MM.1S (cell line): ENCODE results near the gene PLEKHH3.

Experiments used
- DNase-seq: peaks from one replicate; pipeline ENCODE4 v3.0.0-alpha.2; 2015
- H2AFZ ChIP-seq: fragments of 300-600 bp; sonication (generic); 2 replicates; pipeline ENCODE4 v1.6.0; 2016; ENCODE audit warnings: antibody characterized with exemption, low read length
- H3F3A ChIP-seq: fragments of 300-600 bp; sonication (generic); 2 replicates; pipeline ENCODE4 v1.6.1; 2016; ENCODE audit warnings: mild to moderate bottlenecking, antibody characterized with exemption, low read length, moderate library complexity, mixed read lengths; ENCODE audit not compliant: insufficient read depth
- H3K27ac ChIP-seq: fragments of 300-600 bp; sonication (generic); 2 replicates; pipeline ENCODE4 v1.5.1; 2016; ENCODE audit warnings: mild to moderate bottlenecking, low read length
- H3K27me3 ChIP-seq: fragments of 300-600 bp; sonication (generic); replicated peaks from 2 replicates; pipeline ENCODE4 v1.6.0; 2016; ENCODE audit warnings: low read length; ENCODE audit not compliant: insufficient read depth
- H3K36me3 ChIP-seq: fragments of 300-600 bp; sonication (generic); replicated peaks from 2 replicates; pipeline ENCODE4 v1.6.1; 2016; ENCODE audit warnings: mild to moderate bottlenecking, low read length, mixed read lengths; ENCODE audit not compliant: insufficient read depth
- H3K4me1 ChIP-seq: fragments of 300-600 bp; sonication (generic); 2 replicates; pipeline ENCODE4 v1.6.1; 2016; ENCODE audit warnings: low read length, mixed read lengths
- H3K4me2 ChIP-seq: fragments of 300-600 bp; sonication (generic); 2 replicates; pipeline ENCODE4 v1.6.0; 2016; ENCODE audit warnings: low read depth, low read length
- H3K4me3 ChIP-seq: fragments of 300-600 bp; sonication (generic); 2 replicates; pipeline ENCODE4 v1.5.1; 2016; ENCODE audit warnings: low read length, mixed read lengths
- H3K79me2 ChIP-seq: fragments of 300-600 bp; sonication (generic); 2 replicates; pipeline ENCODE4 v1.6.1; 2016; ENCODE audit warnings: mixed run types, low read length, mixed read lengths
- H3K9ac ChIP-seq: fragments of 300-600 bp; sonication (generic); 2 replicates; pipeline ENCODE4 v1.6.1; 2016; ENCODE audit warnings: low read length, mixed read lengths
- H3K9me2 ChIP-seq: fragments of 300-600 bp; sonication (generic); replicated peaks from 2 replicates; pipeline ENCODE4 v1.6.1; 2016; ENCODE audit warnings: mild to moderate bottlenecking, low read length, mixed read lengths; ENCODE audit not compliant: insufficient read depth
- H3K9me3 ChIP-seq: fragments of 300-600 bp; sonication (generic); replicated peaks from 2 replicates; pipeline ENCODE4 v1.6.1; 2016; ENCODE audit warnings: mild to moderate bottlenecking, low read length, mixed read lengths; ENCODE audit not compliant: insufficient read depth
- H4K20me1 ChIP-seq: fragments of 300-600 bp; sonication (generic); 2 replicates; pipeline ENCODE4 v1.6.1; 2016; ENCODE audit warnings: mild to moderate bottlenecking, low read length, moderate library complexity, mixed read lengths; ENCODE audit not compliant: insufficient read depth
- CTCF ChIP-seq: fragments of 300-600 bp; sonication (generic); IDR thresholded peaks from 2 replicates; pipeline ENCODE4 v1.5.1; 2016; ENCODE audit warnings: antibody characterized with exemption, low read length, mixed read lengths
- EZH2 ChIP-seq: fragments of 300-600 bp; sonication (generic); optimal IDR thresholded peaks from 2 replicates; pipeline ENCODE3; 2017; ENCODE audit warnings: low read depth, mild to moderate bottlenecking, antibody characterized with exemption, low read length, mixed read lengths
- EZH2phosphoT487 ChIP-seq: fragments of 300-600 bp; sonication (generic); IDR thresholded peaks from 2 replicates; pipeline ENCODE4 v1.6.1; 2018; ENCODE audit warnings: antibody characterized with exemption, low read length

Gene PLEKHH3

GRCh38 chr17:42676424-42677011, at the start of gene PLEKHH3:
TSS of gene PLEKHH3 (minus strand) at chr17:42676994. CDS start at chr17:42676563, 431 bp downstream.
- peak within 1 kb of the TSS; percentile 94 for H3K9ac ChIP-seq
- H3K9me2 ChIP-seq = no peaks in the 10 kb centered on the region
- H3K27ac ChIP-seq = peak within 1 kb of the TSS; percentile 93
- no peak for TF ChIP-seq EZH2
- no peak for TF ChIP-seq EZH2phosphoT487
- TF ChIP-seq CTCF = no peak
- peak within 1 kb of the TSS; percentile 33; the same call in 1 of the 2 replicates for H2AFZ ChIP-seq
- DNase-seq = peak; percentile 9
- peaks cover 8% of the 10 kb centered on the region for H3K36me3 ChIP-seq
- peaks cover 24% of the 10 kb centered on the region for H3K4me1 ChIP-seq
- H4K20me1 ChIP-seq = no peaks in the 10 kb centered on the region
- H3K79me2 ChIP-seq = peaks cover 68% of the 10 kb centered on the region
- H3K4me2 ChIP-seq = peak within 1 kb of the TSS; percentile 94
- no peaks in the 10 kb centered on the region for H3K9me3 ChIP-seq
- peaks cover 33% of the 10 kb centered on the region for H3F3A ChIP-seq
- peak within 1 kb of the TSS; percentile 100 for H3K4me3 ChIP-seq
- H3K27me3 ChIP-seq = no peaks in the 10 kb centered on the region

GRCh38 chr17:42725143-42725542, 48.3 kb upstream of the PLEKHH3 start:
- H3K4me2 ChIP-seq = no peak overlapping the region

GRCh38 chr17:42723636-42724035, 46.8 kb upstream of the PLEKHH3 start:
- H2AFZ ChIP-seq = no peak overlapping the region
- no peak overlapping the region for H3K4me2 ChIP-seq
- H3K9me3 ChIP-seq = no peaks in the 10 kb centered on the region
- no peak for DNase-seq
- H3K9me2 ChIP-seq = no peaks in the 10 kb centered on the region
- no peaks in the 10 kb centered on the region for H3K79me2 ChIP-seq
- no peaks in the 10 kb centered on the region for H4K20me1 ChIP-seq
- no peak overlapping the region for H3K27ac ChIP-seq
- peaks cover 12% of the 10 kb centered on the region for H3K36me3 ChIP-seq
- H3K9ac ChIP-seq = no peak overlapping the region
- no peak overlapping the region for H3K4me3 ChIP-seq
- H3K4me1 ChIP-seq = no peaks in the 10 kb centered on the region
- no peaks in the 10 kb centered on the region for H3K27me3 ChIP-seq
- TF ChIP-seq CTCF (no peak), EZH2phosphoT487 (no peak), EZH2 (no peak)
- peaks cover 5% of the 10 kb centered on the region; the same call in 1 of the 2 replicates for H3F3A ChIP-seq

More at GRCh38 chr17:42725143-42725542, 48.3 kb upstream of the PLEKHH3 start:
- no peaks in the 10 kb centered on the region for H3K9me2 ChIP-seq
- no peak for DNase-seq
- no peak overlapping the region for H3K4me3 ChIP-seq
- H3K9ac ChIP-seq = no peak overlapping the region
- H3K79me2 ChIP-seq = no peaks in the 10 kb centered on the region
- TF ChIP-seq EZH2 (no peak), CTCF (no peak), EZH2phosphoT487 (no peak)
- H4K20me1 ChIP-seq = no peaks in the 10 kb centered on the region
- no peaks in the 10 kb centered on the region for H3K9me3 ChIP-seq
- H3K36me3 ChIP-seq = peaks cover 10% of the 10 kb centered on the region
- H3K4me1 ChIP-seq = no peaks in the 10 kb centered on the region
- H3K27ac ChIP-seq = no peak overlapping the region
- H3K27me3 ChIP-seq = no peaks in the 10 kb centered on the region
- H3F3A ChIP-seq = peaks cover 5% of the 10 kb centered on the region; the same call in 1 of the 2 replicates
- no peak overlapping the region for H2AFZ ChIP-seq
